Right renal pelvis (tissue), 4 donors: Measurements from ENCODE around the gene PPP6C. TPM values are rescaled to one million over a fixed set of nuclear protein-coding genes. Genes with fewer than 3 reads are reported as not detected.
"Not testable (repeated sequence)": the region's sequence is repeated elsewhere in the genome, so short reads cannot be mapped to it uniquely, and the experiment has no call there.

Experiments
- DNase-seq, 4 donors: peaks; one replicate each; pipeline ENCODE4 v3.0.0-alpha.2; 2013; ENCODE audit warnings: low read depth in 4 of 4, low spot score in 3 of 4, missing footprints in 1 of 4
- polyA plus RNA-seq, 4 donors: library from polyadenylated mRNA; unstranded; fragments of 120-200 nt; gene quantifications; one replicate each; pipeline ENCODE4 v1.2.1, GENCODE V29; 2013; ENCODE audit not compliant: insufficient read length in 4 of 4

PPP6C gene
- polyA plus RNA-seq, 4 donors, result 52.4 to 65.2 (median 62.5) TPM

DNA sequence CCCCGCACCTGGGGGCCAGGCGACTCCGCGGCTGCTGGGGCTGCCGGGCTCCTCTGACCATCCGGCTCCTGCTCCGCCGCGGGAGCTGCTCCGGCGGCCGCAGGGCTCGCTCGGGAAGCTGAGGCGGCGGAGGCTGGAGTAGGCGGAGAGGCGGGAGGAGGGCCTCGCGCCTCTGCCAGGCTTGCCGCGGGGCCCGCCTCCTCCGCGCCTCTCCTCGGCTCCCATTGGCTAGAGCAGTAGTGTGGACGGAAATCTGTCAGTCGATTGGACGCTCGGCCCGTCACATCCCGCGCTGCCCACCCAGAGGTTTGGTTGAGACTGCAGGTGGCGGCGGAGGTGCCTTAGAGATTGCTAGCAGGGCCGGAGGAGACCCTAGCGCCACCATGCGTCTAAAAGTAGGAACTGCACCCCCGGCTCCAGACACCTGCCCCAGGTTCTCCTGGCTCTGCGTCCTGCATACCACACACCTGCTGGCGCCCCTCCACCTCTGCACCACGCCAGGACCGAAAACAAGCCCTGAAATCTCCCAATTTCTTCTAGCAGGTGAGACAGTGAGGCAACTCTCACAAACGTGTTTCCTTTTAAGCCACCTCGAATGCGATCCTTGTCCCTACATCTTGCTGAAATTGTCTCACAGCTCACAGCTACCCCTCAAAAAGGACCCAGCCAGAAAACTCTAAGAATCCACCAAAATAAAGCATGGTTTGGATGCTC, 46.1 kb downstream of the PPP6C start, which contains the start of gene SCAI:
SCAI (minus strand) TSS at position 152 of the 714 bp plus-strand sequence; CDS start at position 61, 91 bp downstream.
- DNase-seq, result peak; percentile 94 to 97 (median 96)

GRCh38 chr9:125142560-125143376, 46.8 kb downstream of the PPP6C start:
- peak in 1 of 4 donors; percentile 20 for DNase-seq

DNA sequence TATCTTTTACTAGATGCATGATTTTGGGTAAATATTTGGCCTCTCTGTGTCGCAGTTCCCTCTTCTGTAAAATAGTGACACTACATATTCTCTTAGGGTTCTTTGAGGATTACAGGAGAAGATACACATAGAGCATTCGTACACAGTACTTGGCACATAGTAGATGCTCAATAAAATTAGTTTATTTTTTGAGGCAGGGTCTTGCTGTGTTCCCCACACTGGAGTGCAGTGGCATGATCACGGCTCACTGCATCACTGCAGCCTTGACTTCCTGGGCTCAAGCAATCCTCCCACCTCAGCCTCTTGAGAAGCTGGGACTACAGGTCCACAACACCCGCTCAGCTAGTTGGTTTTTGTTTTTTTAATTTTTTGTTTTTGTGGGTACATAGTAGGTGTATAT, 47.9 kb downstream of the PPP6C start:
- DNase-seq, result no peak

DNA sequence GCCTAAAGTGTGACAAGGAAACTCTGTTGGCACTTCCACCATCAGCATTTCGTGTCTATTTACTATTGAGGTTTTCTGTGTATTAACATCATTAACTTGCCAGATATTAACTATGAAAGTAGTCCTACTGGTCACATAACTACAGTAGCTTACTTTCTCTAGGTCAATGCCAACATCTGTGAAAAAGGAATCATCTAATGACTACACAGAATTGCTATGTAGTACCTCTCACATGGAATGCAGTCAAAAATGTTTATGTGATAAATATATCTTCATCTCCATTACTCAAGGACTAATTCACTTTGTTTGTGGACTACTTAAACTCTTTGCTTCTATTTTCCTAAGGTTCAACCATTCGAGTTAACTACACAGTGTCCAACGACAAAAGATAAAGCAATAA, 48.4 kb downstream of the PPP6C start:
- no peak for DNase-seq

- DNase-seq, result no peak
Observed at GRCh38 chr9:125140576-125140975, 49.0 kb downstream of the PPP6C start.

- DNase-seq, result no peak
Observed at GRCh38 chr9:125137200-125137599, 52.4 kb downstream of the PPP6C start.

- DNase-seq, result no peak
Observed at GRCh38 chr9:125134976-125135375, 54.6 kb downstream of the PPP6C start.

DNA sequence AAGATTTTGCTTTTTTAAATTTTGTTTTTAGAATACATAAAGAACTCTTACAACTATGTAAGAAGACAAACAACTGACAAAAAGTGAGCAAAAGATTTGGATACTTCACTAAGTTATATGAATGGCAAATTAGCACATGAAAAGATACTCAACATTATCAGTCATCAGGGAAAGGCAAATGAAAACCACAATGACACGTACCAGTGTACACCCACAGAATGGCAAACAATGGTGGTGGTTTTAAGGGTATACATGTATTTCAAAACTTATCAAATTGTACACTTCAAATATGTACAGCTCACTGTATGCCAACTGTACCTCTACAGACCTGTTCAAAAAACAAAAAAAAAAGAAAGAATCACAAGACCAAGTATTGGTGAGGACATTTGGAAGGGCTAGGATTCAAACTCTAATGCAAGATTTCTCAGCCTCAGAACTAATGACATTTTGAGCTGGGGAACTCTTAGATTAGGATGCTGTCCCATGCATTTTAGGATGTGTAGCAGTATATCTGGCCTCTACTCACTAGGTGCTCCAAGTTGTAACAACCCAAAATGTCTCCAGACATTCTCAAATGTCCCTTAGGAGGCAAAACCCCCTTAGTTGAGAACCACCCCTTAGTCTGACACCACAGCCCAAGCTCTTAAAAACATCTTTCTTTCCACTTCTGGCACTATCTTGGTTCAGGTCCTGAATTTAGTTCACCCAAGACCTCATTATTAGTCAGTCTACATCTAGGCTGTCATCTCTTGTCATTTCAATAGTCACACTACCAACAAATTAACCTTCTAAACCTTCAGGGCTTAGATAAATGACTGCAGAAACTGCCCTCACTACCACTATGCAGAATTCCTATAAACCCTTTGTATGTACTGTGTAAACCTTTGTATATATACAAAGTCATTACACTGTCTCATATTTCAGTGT, 55.9 kb downstream of the PPP6C start:
- no peak for DNase-seq

- no peak for DNase-seq
Observed at GRCh38 chr9:125131778-125132177, 57.8 kb downstream of the PPP6C start.

DNA sequence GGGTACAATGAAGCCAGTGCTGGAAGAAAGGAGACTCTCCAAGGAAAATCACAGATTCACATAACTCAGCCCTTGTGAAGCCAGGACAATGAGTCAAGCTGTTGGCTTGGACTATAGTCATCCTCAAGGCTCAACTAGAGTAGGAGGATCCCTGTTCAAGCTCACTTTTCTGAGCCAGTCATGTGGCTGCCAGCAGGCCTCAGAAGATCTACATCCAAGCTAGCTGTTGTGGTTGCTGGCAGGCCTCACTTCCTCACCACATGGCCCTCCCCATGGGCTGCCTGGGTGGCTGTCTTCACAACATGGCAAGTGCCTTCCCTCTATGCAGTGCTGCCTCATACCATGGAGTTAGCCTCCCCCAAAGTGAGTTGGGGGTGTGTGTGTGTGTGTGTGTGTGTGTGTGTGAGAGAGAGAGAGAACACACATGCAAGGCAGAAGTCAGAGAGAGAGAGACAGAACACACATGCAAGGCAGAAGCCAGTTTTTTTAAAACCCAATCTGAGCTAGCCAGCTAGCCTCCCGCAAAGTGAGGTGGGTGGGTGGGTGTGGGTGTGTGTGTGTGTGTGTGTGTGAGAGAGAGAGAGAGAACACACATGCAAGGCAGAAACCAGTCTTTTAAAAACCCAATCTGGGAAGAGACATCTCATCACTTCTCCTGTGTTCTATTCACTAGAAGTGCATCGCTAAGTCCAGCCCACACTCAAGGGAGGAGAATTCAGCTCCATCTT, 63.4 kb downstream of the PPP6C start:
- DNase-seq, result no peak

DNA sequence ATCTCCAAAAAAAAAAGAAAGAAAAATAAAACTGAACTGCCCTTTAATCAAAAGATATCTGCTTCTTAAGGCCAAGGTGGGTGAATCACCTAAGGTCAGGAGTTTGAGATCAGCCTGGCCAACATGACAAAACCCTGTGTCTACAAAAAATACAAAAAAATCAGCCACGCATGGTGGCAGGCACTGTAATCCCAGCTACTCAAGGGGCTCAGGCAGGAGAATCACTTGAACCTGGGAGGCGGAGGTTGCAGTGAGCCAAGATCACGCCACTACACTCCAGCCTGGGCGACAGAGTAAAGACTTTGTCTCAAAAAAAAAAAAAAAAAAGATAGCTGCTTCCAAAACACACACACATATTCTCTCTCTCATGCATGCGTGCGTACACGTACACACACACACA, 64.1 kb downstream of the PPP6C start:
- DNase-seq, result no peak

- DNase-seq, result no peak
Observed at GRCh38 chr9:125121146-125121545, 68.5 kb downstream of the PPP6C start.

DNA sequence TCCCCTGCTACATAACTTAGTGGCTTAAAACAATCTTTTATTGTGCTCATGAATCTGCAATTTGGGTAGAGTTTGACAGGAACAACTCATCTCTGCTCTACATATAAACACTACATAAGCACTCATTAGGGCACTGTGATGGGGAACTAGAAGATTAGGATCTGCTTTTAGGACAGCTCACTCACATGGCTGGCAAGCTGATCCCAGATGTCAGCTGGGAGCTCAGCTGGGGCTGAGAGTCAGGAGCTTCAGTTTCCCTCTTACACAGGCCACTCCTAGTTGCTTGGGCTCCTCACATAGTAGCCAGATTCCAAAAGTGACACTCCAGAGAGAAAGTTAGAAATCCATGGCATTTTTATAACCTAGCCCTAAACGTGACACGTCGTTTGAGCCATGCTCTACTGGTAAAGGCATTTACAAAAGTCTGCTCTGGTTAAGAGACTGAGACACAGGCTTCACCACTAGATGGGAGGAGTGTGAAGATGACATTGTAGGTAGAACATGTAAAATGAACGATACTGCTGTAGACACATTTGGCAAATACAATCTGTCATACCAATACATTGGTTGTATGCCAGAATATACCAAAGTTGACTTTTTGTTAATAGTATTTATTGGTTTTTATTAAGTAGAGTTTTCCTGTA, 69.8 kb downstream of the PPP6C start:
- no peak for DNase-seq

GRCh38 chr9:125118696-125119095, 70.9 kb downstream of the PPP6C start:
- DNase-seq, result not testable (repeated sequence)

GRCh38 chr9:125114503-125114902, 75.1 kb downstream of the PPP6C start:
- not testable (repeated sequence) for DNase-seq

DNA sequence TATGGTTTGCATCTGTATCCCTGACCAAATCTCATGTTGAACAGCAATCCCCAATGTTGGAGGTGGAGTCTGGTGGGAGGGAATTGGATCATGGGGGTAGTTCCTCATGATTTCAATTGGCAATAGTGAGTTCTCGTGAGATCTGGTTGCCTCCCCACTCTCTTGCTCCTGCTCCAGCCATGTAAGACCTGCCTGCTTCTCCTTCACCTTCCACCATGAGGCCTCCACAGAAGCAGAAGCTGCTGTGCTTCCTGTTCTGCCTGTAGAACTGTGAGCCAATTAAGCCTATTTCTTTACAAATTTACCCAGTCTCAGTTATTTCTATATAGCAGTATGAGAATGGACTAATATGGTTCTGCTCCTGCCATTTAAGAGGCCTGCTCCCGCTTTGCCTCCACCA, 79.1 kb downstream of the PPP6C start:
- DNase-seq, result no peak

GRCh38 chr9:125108541-125108940, 81.1 kb downstream of the PPP6C start:
- DNase-seq, result not testable (repeated sequence)

- no peak for DNase-seq
Observed at GRCh38 chr9:125106285-125106893, 83.2 kb downstream of the PPP6C start.

DNA sequence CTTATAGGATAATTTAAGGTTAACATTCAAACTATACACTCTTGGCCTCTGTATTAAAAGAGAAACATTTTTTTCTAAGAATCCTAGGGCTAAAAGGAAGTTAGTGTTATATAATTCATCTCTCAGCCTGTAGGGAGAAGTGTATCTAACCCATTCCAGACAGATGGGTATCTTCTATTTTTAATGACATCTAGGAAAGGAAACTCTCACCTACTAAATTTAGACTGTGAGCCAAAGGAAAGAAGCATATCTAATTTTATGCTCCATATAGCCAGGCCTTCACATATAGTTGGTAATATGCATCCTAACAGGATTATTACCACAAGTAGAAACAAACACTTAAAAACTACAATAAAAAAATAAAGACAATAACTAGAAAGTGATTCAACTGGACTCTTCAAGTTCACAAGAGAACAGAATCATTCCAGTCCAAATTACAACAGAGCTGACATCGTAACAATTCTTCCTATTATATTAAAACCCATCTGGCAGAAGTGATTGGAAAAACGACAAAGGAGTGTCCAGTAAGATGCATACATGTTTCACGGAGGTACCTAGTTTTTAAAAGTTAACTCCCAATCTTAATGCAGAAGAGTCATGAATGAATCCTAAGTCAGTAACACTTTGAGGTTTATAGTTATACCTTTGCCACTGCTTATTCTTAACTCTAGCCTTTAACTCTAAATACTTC, 85.7 kb downstream of the PPP6C start:
- DNase-seq, result no peak
